Measurements from ENCODE around the gene UBE2N. TPM values are rescaled to one million over a fixed set of nuclear protein-coding genes. Genes with fewer than 3 reads are reported as not detected.

UBE2N gene
- total and polyA plus RNA-seq, 2 experiments from 2014 or later, result 154 to 385 TPM

- no peak for DNase-seq (ENCODE audit: low spot score)
- Histone ChIP-seq H3K9me2 (ENCODE audit: insufficient read depth) (no peaks in the 10 kb centered on the region), H3F3A (replicated peaks; ENCODE audit: low read depth) (peaks cover 11% of the 10 kb centered on the region; the same call in 1 of the 2 replicates), H3K36me3 (ENCODE audit: insufficient read depth) (no peaks in the 10 kb centered on the region), H4K20me1 (replicated peaks; ENCODE audit: insufficient read depth) (peaks cover 51% of the 10 kb centered on the region), H3K79me2 (replicated peaks; ENCODE audit: insufficient read depth) (peaks cover 63% of the 10 kb centered on the region), H2AFZ (no peak overlapping the region), H3K4me3 (peak overlapping the region; percentile 99), H3K4me2 (peak overlapping the region; percentile 97), H3K4me1 (ENCODE audit: insufficient read depth) (peaks cover 61% of the 10 kb centered on the region), H3K27me3 (ENCODE audit: insufficient read depth) (no peaks in the 10 kb centered on the region), H3K27ac (ENCODE audit: low read depth) (no peak overlapping the region)
- Mint-ChIP-seq H3K9me3 (no peaks in the 10 kb centered on the region; the same call in 2 of the 3 replicates), H3K4me3 (peak overlapping the region; percentile 99), H3K36me3 (ENCODE audit: low read depth) (peaks cover 8% of the 10 kb centered on the region; the same call in 2 of the 3 replicates), H3K27me3 (ENCODE audit: insufficient read depth, low read depth, poor library complexity) (peaks cover 14% of the 10 kb centered on the region), H3K4me1 (peaks cover 49% of the 10 kb centered on the region), H3K27ac (no peak overlapping the region; the same call in 1 of the 2 replicates)
- no peak for ATAC-seq
- TF ChIP-seq NANOG (IDR thresholded peaks at IDR 0.05; ENCODE audit: borderline replicate concordance) (no peak), POLR2AphosphoS5 (IDR thresholded peaks at IDR 0.05; ENCODE audit: low read depth) (no peak), CTCF (conservative IDR thresholded peaks at IDR 0.05; ENCODE audit: low read depth in 2 of 2) (no peak), STAT1 (IDR thresholded peaks at IDR 0.05; ENCODE audit: unreplicated experiment) (no peak), ETS1 (IDR thresholded peaks at IDR 0.05) (no peak), EZH2phosphoT487 (IDR thresholded peaks at IDR 0.05; ENCODE audit: unreplicated experiment) (no peak), ZNF331 (CRISPR knock-in tag; IDR thresholded peaks at IDR 0.05; ENCODE audit: low read depth) (no peak), JUNB (IDR thresholded peaks at IDR 0.05; ENCODE audit: unreplicated experiment) (no peak), EZH2 (IDR thresholded peaks at IDR 0.05; ENCODE audit: low read depth, unreplicated experiment) (no peak), ZNF462 (CRISPR knock-in tag; IDR thresholded peaks at IDR 0.05) (no peak), REST (IDR thresholded peaks at IDR 0.05; ENCODE audit: unreplicated experiment) (no peak), ZNF114 (CRISPR knock-in tag; IDR thresholded peaks at IDR 0.05) (no peak)
Observed at GRCh38 chr12:93379326-93379980, 62.3 kb downstream of the UBE2N start.

Measured in GM23338 (cell line).